NCI-H2029 treated with DMSO at 0.1 percent for 48 hours (cell line): ENCODE data around the gene CACNA1H.
"Not testable (repeated sequence)": the region's sequence is repeated elsewhere in the genome, so short reads cannot be mapped to it uniquely, and the experiment has no call there.

ENCODE experiments used
- DNase-seq: peaks from one replicate; lab custom pipeline; 2025; lab: John Stamatoyannopoulos, UW

Gene CACNA1H

DNA sequence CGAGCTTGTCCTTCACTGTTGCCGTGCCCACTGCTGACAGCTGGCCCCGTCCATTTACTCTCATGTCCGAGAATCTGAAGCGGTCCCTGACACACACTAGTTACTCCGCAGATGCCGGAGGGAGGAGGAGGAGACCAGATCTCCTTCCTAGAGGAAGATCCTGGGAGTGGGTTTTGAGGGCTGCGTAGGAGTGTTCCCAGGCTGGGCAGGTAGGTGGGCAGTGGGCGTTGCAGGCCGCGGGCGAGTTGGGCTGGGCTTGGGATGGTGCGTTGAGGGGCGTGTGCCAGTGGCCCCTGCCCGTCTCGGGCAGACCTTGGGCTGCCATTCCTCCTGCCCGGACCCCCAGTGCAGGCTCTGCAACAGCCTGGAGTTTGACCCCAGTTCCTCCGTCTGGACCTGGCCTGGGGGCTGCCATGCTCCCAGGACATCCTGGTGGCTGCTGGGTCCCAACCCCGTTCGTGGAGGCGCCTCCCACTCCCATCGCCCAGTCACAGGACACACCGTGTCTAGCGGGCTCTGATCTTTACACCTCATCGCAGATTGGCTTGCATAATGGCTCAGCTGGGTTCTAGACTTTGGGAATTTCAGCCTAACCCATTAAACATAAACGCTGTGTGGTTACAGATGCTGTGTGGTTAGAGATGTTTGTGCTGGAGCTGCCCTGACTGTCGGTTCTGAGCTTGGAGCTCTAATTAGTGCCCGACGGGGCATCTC, 22.8 kb downstream of the CACNA1H start:
- no peak for DNase-seq

- DNase-seq: no peak
These were observed 23.5 kb downstream of the CACNA1H start for GRCh38 chr16:1176280-1176897.

DNA sequence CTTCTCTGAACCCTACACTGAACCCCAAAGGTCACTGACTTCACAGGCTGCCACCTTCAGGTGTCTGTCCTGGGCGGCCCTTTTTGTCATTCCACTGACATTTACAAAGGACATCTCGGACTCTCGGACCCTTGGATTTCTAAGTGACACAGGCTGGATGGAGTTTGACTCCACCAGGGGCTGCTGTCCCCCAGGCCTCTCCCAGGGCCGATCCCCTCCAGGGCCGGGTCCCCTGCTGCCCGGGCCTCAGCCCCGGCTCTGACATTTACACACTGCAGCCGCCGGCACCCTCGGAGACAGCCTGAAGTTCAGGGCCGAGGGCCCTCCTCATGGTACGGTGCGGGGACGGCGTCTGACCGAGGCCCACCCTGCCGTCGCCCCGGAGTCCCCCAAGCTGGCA, 24.1 kb downstream of the CACNA1H start:
- no peak for DNase-seq

- no peak for DNase-seq
These were observed 24.8 kb downstream of the CACNA1H start for GRCh38 chr16:1177750-1178149.

DNA sequence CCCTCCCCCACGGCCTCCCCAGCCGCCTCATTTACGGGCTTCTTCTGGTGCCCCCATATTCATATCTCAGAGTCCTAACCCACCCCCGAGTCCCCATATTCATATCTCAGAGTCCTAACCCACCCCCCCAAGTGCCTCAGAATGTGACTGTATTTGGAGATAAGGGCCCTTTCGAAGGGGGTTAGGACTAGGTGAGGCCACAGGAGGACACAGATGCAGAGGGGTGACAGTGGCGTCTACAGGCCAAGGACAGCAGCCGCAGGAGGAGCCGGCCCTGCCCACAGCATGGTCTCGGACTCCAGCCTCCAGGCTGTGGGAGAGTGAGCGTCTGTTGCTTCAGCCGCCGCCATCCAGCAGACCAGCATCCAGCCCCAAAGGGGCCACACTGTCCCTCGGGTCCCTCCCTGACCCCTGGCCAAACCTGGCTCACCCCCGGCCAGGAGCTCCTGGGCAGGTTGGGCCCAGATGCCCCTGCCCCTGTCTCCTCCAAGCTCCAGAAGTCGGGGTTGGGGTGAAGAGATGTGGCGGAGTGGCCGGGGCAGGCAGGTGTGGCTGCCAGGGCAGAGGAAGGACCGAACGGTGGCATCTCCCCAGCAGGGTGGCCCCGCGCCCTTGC, 25.5 kb downstream of the CACNA1H start:
- no peak for DNase-seq

DNA sequence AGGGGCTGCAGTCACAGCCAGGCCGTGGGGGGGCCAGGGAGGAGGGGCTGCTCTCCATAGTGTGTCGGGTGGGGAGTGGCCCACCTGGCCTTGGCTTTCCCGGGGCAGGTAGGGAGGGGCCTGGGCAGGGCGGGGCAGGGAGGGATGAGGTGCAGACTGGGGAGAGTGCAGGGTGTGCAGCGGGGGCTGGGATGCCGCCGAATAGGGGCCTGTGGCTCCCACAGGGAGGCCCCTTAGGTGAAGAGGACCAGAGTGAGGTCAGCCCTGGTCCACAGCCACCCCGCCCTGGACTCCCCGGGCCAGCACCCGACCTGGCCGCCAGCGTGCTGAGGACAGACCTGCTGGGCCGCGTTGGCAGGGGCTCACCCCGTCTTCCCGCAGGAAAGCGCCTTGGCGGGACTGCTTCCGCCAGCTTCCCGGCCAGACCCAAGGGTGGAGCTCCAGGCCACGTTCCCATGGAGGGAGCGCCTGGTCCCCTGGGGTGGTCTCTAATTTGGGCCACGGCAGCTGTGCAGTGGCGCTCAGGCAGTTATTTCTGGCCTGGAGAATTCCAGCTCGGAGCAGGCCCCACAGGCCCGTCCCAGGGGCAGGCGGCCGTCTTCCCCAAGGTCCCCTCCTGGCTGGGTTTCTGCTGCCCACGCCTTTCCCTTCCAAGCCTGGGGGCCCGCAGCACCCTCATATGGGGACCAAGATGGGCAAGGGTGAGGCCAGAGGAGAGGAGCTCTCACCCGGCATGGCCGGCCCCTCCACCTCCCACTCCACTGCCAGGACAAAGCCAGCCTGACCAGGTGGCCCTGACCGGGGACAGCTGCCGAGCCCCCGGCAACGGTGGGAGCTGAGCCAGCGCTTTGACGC, 27.9 kb downstream of the CACNA1H start:
- no peak for DNase-seq

DNA sequence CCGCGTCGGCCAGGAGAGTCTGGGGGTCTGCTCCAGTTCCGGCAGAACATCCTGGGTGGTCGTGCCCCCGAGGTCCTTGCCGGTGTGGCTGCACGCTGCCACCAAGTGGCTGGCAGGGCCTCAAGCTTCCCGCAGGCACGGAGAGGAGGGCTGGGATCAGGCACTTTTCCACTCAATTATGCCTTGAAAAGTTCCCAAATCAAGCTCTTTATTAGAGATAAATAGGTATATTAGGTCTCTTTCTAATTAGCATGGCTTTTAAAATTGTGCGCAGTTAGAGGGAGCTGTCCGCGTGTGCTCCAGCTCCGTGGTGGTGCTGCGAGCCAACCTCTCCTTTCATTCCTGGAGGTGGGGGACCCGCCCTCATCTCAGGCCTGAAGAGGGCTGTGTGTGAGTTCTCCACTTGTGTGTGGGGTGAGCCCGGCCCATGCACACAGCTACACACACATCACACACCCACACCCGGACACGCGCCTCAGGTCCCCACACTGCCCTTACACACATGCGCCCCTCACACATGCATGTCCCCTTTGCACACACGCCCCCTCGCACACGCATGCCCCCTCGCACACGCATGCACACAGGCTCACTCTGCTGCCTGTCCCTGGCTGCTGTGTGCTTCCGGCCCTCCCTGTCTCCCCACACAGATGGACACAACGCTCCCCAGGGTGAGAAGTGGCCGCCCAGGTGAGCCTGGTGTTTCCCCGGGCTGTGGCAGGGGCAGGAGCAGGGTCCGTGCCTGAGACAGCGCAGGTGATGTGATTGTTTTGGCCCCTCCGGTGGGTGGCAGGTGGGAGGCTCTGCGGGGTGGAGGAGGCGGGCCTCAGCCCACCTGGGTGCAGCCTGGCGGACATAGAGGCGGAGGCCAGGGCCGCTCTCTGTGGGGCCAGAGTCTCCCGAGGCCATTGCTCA, 28.8 kb downstream of the CACNA1H start:
- DNase-seq: no peak

- DNase-seq: no peak
These were observed 29.4 kb downstream of the CACNA1H start for GRCh38 chr16:1182316-1182671.

DNA sequence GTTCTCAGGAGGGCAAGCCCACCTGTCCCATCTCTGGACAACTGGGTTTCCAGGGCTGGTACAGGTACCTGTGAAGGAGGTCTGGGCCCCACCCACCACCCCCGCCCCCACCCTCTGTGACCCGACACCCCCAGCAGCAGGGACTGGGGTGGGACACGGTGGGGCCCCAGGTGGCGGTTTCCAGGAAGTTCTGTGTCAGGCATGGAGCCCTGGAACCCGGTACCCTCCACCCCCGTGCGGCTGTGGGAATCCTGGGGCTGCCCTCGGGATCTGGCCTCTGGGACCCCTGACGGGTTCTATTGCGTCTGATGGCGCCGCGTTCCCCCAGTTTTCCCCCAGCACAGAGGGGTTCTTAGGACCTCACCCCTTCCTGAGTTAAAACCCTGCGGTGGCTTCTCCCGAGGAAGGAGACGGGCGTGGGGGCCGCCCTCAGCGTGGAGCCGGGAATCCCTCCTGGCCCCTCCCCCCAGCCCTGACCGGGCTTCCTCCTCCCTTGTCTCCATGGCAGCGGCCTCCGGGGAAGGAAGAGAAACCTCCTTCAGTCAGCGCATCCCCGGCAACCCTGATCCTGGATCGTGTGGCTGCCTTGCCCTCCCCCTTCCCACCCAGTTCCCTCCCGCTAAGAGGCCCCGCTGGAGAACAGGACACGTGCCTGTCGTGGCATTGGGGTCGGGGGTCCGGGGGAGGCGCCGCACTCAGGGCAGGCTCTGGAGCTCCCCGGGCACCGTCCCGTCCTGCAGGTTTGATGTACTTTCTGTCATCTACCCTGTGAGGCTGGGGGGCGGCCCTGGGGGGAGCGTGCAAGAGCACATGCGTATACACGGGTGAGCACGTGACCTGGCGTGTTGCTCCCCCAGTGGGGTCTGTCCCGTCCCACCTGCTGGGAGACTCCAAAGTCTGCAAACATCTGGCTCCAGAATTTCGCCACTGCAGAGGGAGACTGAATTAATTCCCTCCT, 30.3 kb downstream of the CACNA1H start:
- DNase-seq: no peak

GRCh38 chr16:1184156-1184868, 31.4 kb downstream of the CACNA1H start:
- no peak for DNase-seq

- DNase-seq: no peak
These were observed 32.1 kb downstream of the CACNA1H start for GRCh38 chr16:1184980-1185379.

DNA sequence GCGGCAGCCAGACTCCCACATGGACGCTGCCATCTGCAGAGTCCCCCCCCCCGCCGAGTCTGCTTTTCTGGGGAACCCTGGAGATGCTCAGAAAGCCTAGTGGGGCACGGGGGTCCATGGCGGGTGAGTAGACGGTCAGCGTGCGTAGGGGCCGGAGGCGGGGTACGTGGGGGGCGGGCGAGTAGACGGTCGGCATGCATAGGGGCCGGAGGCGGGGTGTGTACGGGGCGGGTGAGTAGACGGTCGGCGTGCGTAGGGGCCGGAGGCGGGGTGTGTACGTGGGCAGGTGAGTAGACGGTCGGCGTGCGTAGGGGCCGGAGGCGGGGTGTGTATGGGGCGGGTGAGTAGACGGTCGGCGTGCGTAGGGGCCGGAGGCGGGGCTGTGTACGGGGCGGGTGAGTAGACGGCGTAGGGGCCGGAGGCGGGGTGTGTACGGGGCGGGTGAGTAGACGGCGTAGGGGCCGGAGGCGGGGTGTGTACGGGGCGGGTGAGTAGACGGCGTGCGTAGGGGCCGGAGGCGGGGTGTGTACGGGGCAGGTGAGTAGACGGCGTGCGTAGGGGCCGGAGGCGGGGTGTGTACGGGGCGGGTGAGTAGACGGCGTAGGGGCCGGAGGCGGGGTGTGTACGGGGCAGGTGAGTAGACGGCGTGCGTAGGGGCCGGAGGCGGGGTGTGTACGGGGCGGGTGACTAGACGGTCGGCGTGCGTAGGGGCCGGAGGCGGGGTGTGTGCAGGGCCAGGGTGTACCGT, 32.7 kb downstream of the CACNA1H start:
- DNase-seq: not testable (repeated sequence)

GRCh38 chr16:1188432-1189189, 35.7 kb downstream of the CACNA1H start:
- no peak for DNase-seq

- no peak for DNase-seq
These were observed 36.5 kb downstream of the CACNA1H start for GRCh38 chr16:1189455-1189854.

- not testable (repeated sequence) for DNase-seq
These were observed 37.9 kb downstream of the CACNA1H start for GRCh38 chr16:1190789-1191188.

DNA sequence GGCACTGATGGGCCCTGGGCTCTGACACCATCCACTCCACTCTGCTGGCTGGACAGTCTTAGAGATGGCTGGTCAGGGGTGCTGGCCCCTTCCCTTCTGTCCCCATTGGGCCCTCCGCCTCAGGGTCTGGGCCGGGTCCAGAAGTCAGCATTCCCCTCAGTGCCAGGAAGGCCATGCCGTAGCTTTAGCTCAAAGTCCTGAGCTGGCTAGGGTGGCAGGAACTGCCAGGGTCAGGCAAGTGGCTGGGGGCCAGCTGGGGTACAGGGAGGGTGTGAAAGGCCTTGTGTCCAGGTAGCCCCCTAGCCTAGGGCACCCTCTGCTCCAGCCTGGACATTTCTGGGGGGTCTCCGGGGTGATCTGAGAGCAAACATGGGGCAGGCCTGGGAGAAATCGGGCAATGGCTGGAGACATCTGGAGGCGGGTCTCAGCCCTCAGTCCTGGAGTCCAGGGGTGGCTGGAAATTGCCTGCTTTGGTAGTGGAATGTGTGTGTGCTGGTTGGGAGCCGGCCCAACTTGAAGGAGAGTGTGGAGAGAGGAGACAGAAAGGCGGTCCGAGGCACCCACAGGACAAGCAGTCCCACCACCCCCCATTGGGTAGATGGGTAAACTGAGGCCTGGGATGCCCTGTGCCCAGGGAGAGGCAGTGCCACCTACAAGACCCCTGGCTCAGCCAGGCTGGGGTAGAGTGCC, 39.6 kb downstream of the CACNA1H start:
- no peak for DNase-seq

GRCh38 chr16:1193143-1193824, 40.4 kb downstream of the CACNA1H start:
- DNase-seq: no peak
